Measurements from ENCODE around the gene RANGAP1.
A peak's percentile ranks its signal among the peaks of the same experiment; 100 is the strongest.

RANGAP1 gene

DNA sequence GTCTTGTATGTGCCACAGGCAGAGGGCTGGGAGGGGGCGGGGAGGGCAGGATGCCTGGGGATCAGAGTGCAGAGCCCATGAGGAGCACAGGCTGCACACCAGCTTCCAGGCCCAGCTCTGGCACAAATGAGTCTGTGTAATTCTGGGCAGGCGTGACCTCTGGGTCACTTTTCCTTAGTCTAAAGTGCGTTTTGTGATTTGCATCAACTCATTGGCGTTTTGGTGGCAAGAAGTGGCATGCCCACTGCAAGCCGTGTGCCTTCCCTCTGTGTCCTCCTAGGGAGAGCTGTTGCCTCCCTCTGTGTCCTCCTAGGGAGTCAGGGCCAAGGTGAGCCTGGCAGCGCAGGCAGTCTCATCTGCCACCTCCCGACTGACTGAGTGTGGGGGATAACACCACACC, 62.5 kb downstream of the RANGAP1 start:
- Mint-ChIP-seq H3K4me3 (no peak overlapping the region), H3K27me3 (ENCODE audit: low read depth) (no peaks in the 10 kb centered on the region), H3K27ac (no peak overlapping the region), H3K4me1 (ENCODE audit: low read depth) (no peaks in the 10 kb centered on the region), H3K9me3 (no peaks in the 10 kb centered on the region), H3K36me3 (ENCODE audit: low read depth) (peaks cover 24% of the 10 kb centered on the region)
- DNase-seq (ENCODE audit: low spot score): no peak

DNA sequence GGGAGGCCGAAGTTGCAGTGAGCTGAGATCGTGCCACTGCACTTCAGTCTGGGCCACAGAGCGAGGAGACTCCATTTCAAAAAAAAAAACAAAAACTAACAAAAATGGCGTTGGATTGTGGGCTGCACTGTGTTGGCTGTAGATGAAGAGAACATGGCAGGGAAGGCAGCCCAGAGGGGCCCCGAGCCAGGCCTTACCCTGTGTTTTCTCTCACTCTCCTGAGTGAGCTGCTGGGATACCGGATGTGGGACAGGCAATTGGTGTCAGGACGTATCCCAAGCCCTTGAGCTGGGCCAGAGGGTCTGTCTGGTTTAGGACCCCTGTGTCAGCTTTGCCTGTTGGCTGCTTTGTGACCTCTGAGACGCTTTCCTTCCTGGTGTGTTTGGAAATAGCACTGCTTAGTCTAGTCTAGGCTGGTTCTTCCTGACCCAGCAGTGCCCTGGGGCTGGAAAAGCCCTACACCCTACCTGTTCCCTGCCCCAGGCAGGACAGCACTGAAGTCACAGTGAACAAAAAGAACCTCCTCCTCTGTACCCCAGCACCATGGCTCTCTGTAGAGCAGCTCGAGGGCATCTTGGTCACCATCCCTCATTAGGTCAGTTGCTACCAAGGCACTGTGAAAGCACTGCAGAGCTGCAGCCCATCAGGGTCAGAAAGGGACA, 63.0 kb downstream of the RANGAP1 start:
- Mint-ChIP-seq H3K27ac (no peak overlapping the region), H3K27me3 (ENCODE audit: low read depth) (no peaks in the 10 kb centered on the region), H3K36me3 (ENCODE audit: low read depth) (peaks cover 24% of the 10 kb centered on the region), H3K4me1 (ENCODE audit: low read depth) (peaks cover under 1% of the 10 kb centered on the region), H3K9me3 (no peaks in the 10 kb centered on the region), H3K4me3 (no peak overlapping the region)
- DNase-seq (ENCODE audit: low spot score): no peak

DNA sequence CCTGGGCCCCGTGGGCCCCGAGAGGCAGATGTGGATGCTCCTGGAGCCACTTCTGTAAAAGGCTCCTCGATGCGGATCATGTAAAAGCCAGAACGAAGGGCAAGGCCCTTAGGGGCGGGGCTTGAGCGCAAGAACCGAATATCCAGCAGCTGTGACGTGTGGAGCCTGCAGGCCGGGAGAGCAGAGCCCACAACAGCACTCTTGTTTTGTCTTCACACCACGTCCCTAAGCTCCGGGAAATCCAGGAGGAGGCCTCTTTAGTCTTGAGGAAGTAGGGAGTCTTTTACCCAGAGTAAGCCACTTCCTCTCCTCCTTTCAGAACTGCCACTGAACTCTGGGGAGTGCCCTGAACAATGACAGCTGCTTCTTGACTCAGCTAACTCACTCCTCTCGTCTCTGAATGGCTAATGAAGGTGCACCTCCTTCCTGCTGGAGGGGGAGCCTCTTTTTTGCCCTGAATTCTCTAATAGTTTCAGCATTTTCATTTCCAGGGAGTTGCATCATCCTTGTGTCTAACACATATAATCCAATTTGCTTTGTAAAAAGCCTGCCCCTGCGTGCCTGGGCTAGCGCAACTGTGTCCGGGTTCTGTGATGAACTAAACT, 68.3 kb downstream of the RANGAP1 start:
- peak; percentile 37 for DNase-seq (ENCODE audit: low spot score)
- H3K36me3 Mint-ChIP-seq (ENCODE audit: low read depth): peaks cover 38% of the 10 kb centered on the region
- no peaks in the 10 kb centered on the region for H3K27me3 Mint-ChIP-seq (ENCODE audit: low read depth)
- peak overlapping the region; percentile 75 for H3K4me3 Mint-ChIP-seq
- H3K4me1 Mint-ChIP-seq (ENCODE audit: low read depth): peaks cover 24% of the 10 kb centered on the region
- H3K9me3 Mint-ChIP-seq: no peaks in the 10 kb centered on the region
- H3K27ac Mint-ChIP-seq: peak overlapping the region; percentile 88

DNA sequence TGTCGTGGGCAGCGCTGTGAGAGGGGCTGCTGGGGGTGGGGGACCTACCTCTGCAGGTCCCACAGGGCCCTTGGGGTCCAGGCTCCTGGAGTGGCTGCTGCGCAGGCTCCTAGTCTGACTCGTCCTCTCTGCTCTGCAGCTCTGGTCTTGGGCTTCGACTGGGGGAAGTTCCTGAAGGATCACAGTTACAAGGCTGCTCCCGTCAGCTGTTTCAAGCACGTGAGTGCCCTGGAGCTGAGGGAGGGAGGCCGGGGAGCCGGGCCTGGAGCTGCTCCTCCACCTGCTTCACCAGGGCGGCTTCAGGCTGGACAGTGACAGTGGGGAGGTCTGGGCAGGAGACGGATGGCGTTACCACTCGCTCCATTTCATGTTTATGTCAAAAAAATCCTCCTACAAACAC, 69.0 kb downstream of the RANGAP1 start:
- DNase-seq (ENCODE audit: low spot score): no peak
- Mint-ChIP-seq H3K4me3 (peak overlapping the region; percentile 75), H3K4me1 (ENCODE audit: low read depth) (peaks cover 24% of the 10 kb centered on the region), H3K27ac (peak overlapping the region; percentile 88), H3K9me3 (no peaks in the 10 kb centered on the region), H3K36me3 (ENCODE audit: low read depth) (peaks cover 40% of the 10 kb centered on the region), H3K27me3 (ENCODE audit: low read depth) (no peaks in the 10 kb centered on the region)

DNA sequence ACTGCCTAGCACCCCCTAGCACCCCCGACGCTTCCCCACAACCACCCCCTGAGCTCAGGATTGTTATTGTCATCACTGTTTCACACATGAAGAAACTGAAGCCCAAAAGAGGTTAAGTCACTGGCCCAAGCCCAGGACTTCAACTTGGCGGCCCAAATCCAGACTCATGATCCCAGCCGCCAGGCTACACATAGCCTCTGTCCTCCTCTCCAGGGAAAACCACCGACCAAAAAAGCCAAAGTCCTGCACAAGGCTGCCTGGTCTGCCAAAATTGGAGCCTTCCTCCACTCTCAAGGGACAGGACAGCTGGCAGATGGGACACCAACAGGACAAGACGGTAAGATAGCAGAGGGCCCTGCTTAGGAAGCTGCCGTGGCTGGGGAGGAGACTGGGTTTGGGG, 70.1 kb downstream of the RANGAP1 start:
- DNase-seq (ENCODE audit: low spot score): no peak
- Mint-ChIP-seq H3K9me3 (no peaks in the 10 kb centered on the region), H3K4me3 (peak overlapping the region; percentile 75), H3K36me3 (ENCODE audit: low read depth) (peaks cover 37% of the 10 kb centered on the region), H3K27me3 (ENCODE audit: low read depth) (no peaks in the 10 kb centered on the region), H3K27ac (peak overlapping the region; percentile 55), H3K4me1 (ENCODE audit: low read depth) (peaks cover 24% of the 10 kb centered on the region)

DNA sequence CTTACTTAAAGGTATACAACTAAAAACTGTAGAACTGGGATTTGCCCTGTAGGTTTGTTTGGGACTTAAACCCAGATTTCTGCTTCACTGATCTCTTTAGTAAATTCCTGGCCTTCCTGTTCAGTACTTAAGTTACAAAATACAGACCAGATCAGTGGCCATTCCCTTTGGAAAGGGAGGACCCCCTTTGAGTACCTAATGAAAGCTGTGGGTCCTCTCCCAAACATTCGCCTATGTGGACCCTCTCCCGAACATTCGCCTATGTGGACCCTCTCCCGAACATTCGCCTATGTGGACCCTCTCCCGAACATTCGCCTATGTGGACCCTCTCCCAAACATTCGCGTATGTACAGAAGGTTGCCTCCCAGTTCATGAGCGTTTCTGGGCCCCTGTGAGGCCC, 70.6 kb downstream of the RANGAP1 start:
- Mint-ChIP-seq H3K4me3 (no peak overlapping the region), H3K4me1 (ENCODE audit: low read depth) (peaks cover 24% of the 10 kb centered on the region), H3K27ac (no peak overlapping the region)

DNA sequence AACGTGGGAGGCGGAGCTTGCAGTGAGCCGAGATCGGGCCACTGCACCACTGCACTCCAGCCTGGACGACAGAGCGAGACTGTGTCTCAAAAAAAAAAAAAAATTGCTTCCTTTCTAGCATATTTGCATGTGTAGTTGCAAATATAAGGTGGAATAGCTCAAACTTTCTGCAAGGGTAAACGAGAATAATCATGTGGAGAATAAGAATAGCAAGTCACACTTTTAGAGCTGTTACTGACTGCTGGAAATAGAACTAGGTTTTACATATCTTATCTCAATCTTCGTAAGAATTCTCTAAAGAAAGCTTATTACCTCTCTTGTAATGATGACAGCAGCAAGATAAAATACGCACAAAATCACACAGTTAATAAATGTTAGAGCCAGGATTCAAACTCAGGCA, 79.3 kb downstream of the RANGAP1 start:
- Mint-ChIP-seq H3K9me3 (no peaks in the 10 kb centered on the region), H3K27ac (peak overlapping the region; percentile 26), H3K4me1 (ENCODE audit: low read depth) (peaks cover 13% of the 10 kb centered on the region), H3K4me3 (peak overlapping the region; percentile 62), H3K36me3 (ENCODE audit: low read depth) (peaks cover 17% of the 10 kb centered on the region), H3K27me3 (ENCODE audit: low read depth) (peaks cover 14% of the 10 kb centered on the region)
- no peak for DNase-seq (ENCODE audit: low spot score)

More for the DNA sequence above, 70.6 kb downstream of the RANGAP1 start:
- Mint-ChIP-seq H3K9me3 (no peaks in the 10 kb centered on the region), H3K27me3 (ENCODE audit: low read depth) (no peaks in the 10 kb centered on the region), H3K36me3 (ENCODE audit: low read depth) (peaks cover 41% of the 10 kb centered on the region)
- DNase-seq (ENCODE audit: low spot score): no peak

DNA sequence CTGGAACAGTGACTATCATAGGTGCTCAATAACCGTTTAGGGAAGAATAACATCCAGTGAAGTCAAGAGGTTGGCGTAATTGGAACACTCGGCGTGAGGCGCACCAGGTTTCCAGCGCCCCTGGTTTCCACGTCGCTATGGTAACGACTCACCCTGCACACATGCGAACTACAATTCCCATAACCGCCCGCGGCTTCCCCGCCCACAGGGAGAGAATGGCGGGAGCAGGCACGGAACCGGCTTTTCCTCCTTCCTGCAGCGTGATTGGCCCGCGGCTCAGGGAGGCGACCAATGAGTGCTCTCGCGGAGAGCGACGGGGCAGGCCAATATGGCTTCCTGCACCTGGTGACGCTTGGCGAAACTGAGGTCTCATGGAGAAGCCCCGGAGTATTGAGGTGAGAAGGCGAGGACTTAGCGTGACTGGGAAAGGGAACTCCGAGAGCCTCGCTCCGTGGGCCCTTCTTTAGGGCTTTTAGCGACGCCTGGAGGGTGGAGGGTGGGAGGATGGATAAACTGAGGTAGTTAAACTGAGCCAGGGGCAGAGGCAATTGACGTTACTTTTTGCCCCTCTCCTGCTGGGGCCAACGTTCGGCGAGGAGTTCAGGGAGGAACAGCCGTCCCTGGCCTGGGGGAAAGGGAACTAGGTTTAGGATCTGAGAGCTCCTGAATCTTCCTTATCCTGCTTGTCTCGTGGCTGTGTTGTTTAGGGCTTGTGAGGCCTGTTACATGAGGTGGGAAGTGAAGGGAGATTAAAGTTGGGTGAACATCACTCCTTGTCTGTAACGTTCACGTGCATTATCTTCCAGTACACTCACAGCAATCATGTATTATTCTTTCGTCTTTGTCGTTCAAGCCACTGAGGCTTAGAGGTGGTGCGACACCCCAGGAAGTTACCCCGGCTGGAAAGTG, 80.7 kb downstream of the RANGAP1 start, which contains the start of gene L3MBTL2:
TSS of gene L3MBTL2 (plus strand) at position 321 of the 909 bp plus-strand sequence. CDS start at position 372, 51 bp downstream.
- Mint-ChIP-seq H3K4me1 (ENCODE audit: low read depth) (peaks cover 13% of the 10 kb centered on the region), H3K36me3 (ENCODE audit: low read depth) (peaks cover 13% of the 10 kb centered on the region), H3K9me3 (no peaks in the 10 kb centered on the region), H3K27me3 (ENCODE audit: low read depth) (peaks cover 17% of the 10 kb centered on the region), H3K4me3 (peak within 1 kb of the TSS; percentile 96), H3K27ac (peak within 1 kb of the TSS; percentile 94)
- peak; percentile 99 for DNase-seq (ENCODE audit: low spot score)

DNA sequence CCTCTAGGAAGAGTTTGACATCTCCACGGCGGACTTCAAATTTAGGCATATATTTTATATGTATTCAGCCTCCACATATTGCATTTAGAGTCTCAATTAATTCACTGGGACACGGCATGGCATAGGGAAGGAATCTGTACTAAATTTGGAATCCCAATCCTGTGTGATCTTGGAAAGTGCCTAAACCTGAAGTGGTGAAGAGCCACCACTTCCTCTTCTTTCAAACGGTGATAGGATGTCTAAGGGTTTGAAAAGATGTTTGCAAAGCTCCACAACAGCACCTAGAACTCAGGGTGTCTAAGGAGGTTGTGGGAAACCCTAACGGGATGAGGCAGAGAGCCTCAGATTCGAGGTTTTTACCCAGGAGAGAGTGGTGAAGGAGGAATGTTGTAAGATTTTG, 81.9 kb downstream of the RANGAP1 start:
- H3K4me1 Mint-ChIP-seq (ENCODE audit: low read depth): peaks cover 13% of the 10 kb centered on the region
- peak overlapping the region; percentile 64 for H3K4me3 Mint-ChIP-seq
- H3K9me3 Mint-ChIP-seq: no peaks in the 10 kb centered on the region
- peaks cover 23% of the 10 kb centered on the region for H3K27me3 Mint-ChIP-seq (ENCODE audit: low read depth)
- no peak for DNase-seq (ENCODE audit: low spot score)
- H3K36me3 Mint-ChIP-seq (ENCODE audit: low read depth): peaks cover 8% of the 10 kb centered on the region
- H3K27ac Mint-ChIP-seq: peak overlapping the region; percentile 70

DNA sequence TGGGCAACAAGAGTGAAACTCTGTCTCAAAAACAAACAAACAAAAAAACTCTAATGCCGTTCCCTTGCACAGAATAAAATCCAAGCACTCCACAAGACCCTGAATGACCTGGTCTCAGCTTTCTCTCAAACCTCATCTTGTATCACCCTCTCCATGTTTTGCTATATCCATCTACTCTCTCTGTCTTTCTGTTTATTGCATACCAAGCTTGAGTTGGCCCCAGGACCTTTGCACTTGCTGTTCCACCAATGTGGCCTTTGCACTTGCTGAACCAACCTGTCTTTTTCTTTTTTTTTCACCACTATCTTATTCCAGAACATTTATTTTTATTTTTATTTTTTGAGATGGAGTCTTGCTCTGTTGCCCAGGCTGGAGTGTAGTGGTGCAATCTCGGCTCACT, 82.9 kb downstream of the RANGAP1 start:
- no peak overlapping the region for H3K4me3 Mint-ChIP-seq
- no peak for DNase-seq (ENCODE audit: low spot score)
- peaks cover 18% of the 10 kb centered on the region for H3K4me1 Mint-ChIP-seq (ENCODE audit: low read depth)
- peaks cover 5% of the 10 kb centered on the region for H3K36me3 Mint-ChIP-seq (ENCODE audit: low read depth)
- H3K27ac Mint-ChIP-seq: no peak overlapping the region
- peaks cover 28% of the 10 kb centered on the region for H3K27me3 Mint-ChIP-seq (ENCODE audit: low read depth)
- H3K9me3 Mint-ChIP-seq: no peaks in the 10 kb centered on the region

DNA sequence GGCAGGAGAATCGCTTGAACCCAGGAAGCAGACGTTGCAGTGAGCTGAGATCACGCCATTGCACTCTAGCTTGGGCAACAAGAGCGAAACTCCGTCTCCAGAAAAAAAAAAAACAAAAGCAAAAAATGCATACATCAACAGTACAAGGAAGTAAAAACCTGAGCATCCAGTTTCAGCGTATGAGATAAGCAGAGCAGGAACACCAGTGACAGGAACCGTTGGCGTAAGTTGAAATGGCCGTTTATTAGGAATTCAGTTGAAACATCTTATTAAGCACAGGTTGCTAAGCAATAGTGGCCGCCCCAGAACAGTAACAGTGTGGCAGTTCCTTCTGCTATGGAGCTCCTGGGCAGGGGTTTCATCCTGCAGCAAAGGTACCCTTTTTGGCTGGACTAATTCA, 84.8 kb downstream of the RANGAP1 start:
- no peak overlapping the region for H3K4me3 Mint-ChIP-seq
- no peaks in the 10 kb centered on the region for H3K9me3 Mint-ChIP-seq
- H3K4me1 Mint-ChIP-seq (ENCODE audit: low read depth): peaks cover 24% of the 10 kb centered on the region
- no peak overlapping the region for H3K27ac Mint-ChIP-seq
- H3K27me3 Mint-ChIP-seq (ENCODE audit: low read depth): peaks cover 38% of the 10 kb centered on the region
- no peak for DNase-seq (ENCODE audit: low spot score)
- peaks cover 3% of the 10 kb centered on the region for H3K36me3 Mint-ChIP-seq (ENCODE audit: low read depth)

DNA sequence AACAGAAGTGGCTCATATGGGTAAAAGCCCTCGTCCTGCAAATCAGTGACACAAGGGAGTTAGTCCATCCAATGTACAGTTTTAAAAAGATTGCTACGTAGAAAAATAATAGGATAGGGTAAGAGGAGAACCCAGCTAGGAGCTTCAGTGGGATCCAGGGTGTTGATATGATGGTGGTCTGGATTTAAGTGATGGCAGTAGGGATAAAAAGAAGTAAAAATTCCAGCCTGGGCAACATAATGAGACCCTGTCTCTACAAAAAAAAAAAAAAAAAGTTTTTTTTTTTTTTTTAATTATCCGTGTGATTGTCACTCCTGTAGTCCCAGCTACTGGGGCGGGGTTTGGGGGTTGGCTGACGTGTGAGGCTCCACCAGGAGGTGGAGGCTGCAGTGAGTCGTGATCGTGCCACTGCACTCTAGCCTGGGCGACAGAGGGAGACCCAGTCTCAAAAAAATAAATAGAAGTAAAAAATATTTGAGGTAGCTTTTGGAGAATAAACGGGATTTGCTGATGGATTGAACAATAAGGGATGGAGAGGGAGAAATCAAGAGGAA, 87.9 kb downstream of the RANGAP1 start:
- H3K4me3 Mint-ChIP-seq: peak overlapping the region; percentile 84
- H3K27me3 Mint-ChIP-seq (ENCODE audit: low read depth): peaks cover 34% of the 10 kb centered on the region
- peak; percentile 51 for DNase-seq (ENCODE audit: low spot score)
- H3K9me3 Mint-ChIP-seq: no peaks in the 10 kb centered on the region
- no peaks in the 10 kb centered on the region for H3K36me3 Mint-ChIP-seq (ENCODE audit: low read depth)
- peaks cover 11% of the 10 kb centered on the region for H3K4me1 Mint-ChIP-seq (ENCODE audit: low read depth)
- H3K27ac Mint-ChIP-seq: peak overlapping the region; percentile 7

DNA sequence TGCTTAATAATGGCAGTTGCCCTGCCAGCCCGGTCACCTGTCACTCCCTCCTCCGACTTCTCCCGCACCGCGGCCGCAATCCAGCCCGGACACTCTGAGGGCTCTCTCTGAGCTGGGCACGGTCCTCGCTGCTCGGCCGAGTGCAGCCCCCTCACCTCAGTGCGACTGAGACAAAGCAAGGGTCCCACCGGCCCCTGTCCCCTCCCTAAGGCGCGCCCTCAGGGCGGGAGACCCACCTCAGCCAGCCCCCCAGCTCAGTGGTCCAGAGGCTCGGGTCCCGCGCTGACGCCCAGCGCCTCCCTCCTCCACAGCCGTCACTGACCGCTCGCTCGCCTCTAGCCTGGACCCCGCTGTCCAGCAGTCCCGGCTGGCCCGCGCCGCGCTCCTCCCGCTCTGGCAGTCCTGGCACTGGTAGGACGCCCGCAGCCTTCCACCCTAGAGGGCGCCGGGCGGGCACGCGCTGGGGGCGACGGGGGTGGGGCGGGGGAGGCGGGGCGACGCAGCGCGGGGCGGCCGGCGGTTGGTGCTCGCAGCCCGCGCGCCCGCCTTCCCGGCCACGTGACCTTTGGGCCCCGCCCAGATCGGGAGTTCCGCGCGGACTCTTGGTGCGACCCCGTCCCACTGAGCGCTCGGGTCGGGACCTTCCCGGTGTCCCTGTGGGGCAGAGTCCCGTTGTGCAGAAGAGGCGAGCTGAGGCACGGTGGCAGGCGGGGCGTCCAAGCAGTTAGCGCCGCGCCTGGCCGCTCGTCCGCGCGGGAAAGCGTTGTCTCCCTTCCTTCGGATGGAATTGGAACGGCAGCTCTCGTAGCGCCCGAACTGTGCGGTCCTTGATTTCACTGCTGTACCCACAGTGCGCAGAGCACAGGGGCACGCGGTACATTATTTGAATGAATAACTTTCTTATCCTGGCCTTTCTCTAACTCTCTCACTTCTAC, 88.7 kb downstream of the RANGAP1 start:
- H3K27ac Mint-ChIP-seq: peak overlapping the region; percentile 7
- H3K27me3 Mint-ChIP-seq (ENCODE audit: low read depth): peaks cover 33% of the 10 kb centered on the region
- DNase-seq (ENCODE audit: low spot score): peak; percentile 86
- no peaks in the 10 kb centered on the region for H3K9me3 Mint-ChIP-seq
- peaks cover 11% of the 10 kb centered on the region for H3K4me1 Mint-ChIP-seq (ENCODE audit: low read depth)
- H3K36me3 Mint-ChIP-seq (ENCODE audit: low read depth): no peaks in the 10 kb centered on the region
- peak overlapping the region; percentile 84 for H3K4me3 Mint-ChIP-seq
